ENCODE data around the gene GRPR. TPM values are rescaled to one million over a fixed set of nuclear protein-coding genes. Genes with fewer than 3 reads are reported as not detected.

The GRPR gene
- total RNA-seq = under 1 TPM in 1 of 4 donors, not detected in 3; 0.63 TPM

- peak; percentile 44 for DNase-seq (ENCODE audit: low spot score)
- TF ChIP-seq CTCF (IDR thresholded peaks at IDR 0.05) = peak in 1 of 3 donors; percentile 9
Observed at GRCh38 chrX:16123222-16123786, at the start of gene GRPR. Gene GRPR, plus strand, starts transcription at chrX:16123565. Its CDS starts 389 bp downstream, at chrX:16123954.

GRCh38 chrX:16075087-16075486 is 48.3 kb upstream of the GRPR start:
- DNase-seq (ENCODE audit: low spot score) (no peak), ATAC-seq (ENCODE audit: low FRiP score) (no peak)
- TF ChIP-seq CTCF (IDR thresholded peaks at IDR 0.05) = no peak

More at GRCh38 chrX:16123222-16123786, at the start of gene GRPR:
- no peak for ATAC-seq (ENCODE audit: low FRiP score)

- TF ChIP-seq CTCF (IDR thresholded peaks at IDR 0.05) = no peak
- DNase-seq (ENCODE audit: low spot score) (no peak), ATAC-seq (ENCODE audit: low FRiP score) (no peak)
Observed at GRCh38 chrX:16076834-16077233, 46.5 kb upstream of the GRPR start.

- ATAC-seq (ENCODE audit: low FRiP score) = no peak
- no peak for TF ChIP-seq CTCF (IDR thresholded peaks at IDR 0.05)
Observed at GRCh38 chrX:16077811-16078210, 45.6 kb upstream of the GRPR start.

GRCh38 chrX:16081357-16081756 is 42.0 kb upstream of the GRPR start:
- no peak for DNase-seq (ENCODE audit: low spot score)
- TF ChIP-seq CTCF (IDR thresholded peaks at IDR 0.05) = no peak

More at GRCh38 chrX:16077811-16078210, 45.6 kb upstream of the GRPR start:
- no peak for DNase-seq (ENCODE audit: low spot score)

GRCh38 chrX:16082470-16083085 is 40.8 kb upstream of the GRPR start:
- TF ChIP-seq CTCF (IDR thresholded peaks at IDR 0.05) = no peak
- no peak for ATAC-seq (ENCODE audit: low FRiP score)
- no peak for DNase-seq (ENCODE audit: low spot score)

More at GRCh38 chrX:16081357-16081756, 42.0 kb upstream of the GRPR start:
- no peak for ATAC-seq (ENCODE audit: low FRiP score)

- DNase-seq (ENCODE audit: low spot score) = no peak
- ATAC-seq (ENCODE audit: low FRiP score) = no peak
Observed at GRCh38 chrX:16087076-16087475, 36.3 kb upstream of the GRPR start.

More at GRCh38 chrX:16087076-16087475, 36.3 kb upstream of the GRPR start:
- no peak for TF ChIP-seq CTCF (IDR thresholded peaks at IDR 0.05)

All from omental fat pad (tissue), 4 donors.